Thyroid gland (tissue), 4 donors: ENCODE data around the gene EML1.

Source experiments
- CTCF ChIP-seq, 6 experiments: fragments of 200-600 bp in 3 of 6; fragments of 450-650 bp in 3 of 6; sonication (generic) in 3 of 6; IDR thresholded peaks; one replicate each; pipeline ENCODE4 v1.5.1; 2016 to 2019; ENCODE audit warnings: antibody characterized with exemption in 6 of 6, mild to moderate bottlenecking in 2 of 6, inconsistent platforms in 1 of 6, moderate library complexity in 1 of 6
- POLR2A ChIP-seq, 2 donors: fragments of 450-650 bp; IDR thresholded peaks; one replicate each; pipeline ENCODE4 v1.6.1; 2017; ENCODE audit warnings: antibody characterized with exemption in 2 of 2, mild to moderate bottlenecking in 2 of 2, moderate library complexity in 1 of 2

DNA sequence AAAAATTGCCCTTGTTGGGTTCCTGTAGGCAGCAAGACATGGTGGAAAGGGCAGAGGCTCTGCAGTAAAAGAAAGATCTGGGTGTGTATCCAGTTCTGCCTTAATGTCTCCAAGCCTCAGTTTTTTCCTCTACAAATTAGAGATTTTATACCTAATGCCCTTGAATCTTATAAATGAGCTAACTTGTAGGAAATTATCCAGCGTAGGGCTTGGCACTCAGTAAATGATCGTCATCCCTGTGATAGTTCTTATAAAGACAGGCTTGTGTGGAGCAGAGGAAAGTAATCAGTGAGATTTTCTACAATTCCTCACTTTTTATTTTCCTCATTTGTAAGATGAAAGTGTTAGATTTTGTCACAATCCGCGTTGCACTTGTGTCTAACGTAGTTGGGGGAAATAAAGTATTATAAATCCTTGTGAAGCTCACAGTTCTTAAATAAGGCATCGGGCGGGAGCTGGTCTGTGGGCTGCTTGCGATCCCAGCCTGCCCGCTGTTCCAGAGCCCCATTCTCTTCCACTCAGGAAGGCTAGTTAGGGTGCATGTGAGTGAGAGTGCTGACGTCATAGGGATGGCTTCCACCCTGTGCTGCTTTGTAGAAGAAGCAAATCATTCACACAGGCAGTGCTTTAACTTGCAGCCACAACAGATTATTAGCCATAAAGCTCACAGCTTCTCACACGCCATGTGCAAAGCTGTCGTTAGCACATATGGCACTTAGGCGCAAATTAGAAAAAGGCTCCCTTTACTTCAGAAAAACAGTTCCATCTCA is 87.6 kb downstream of the EML1 start:
- TF ChIP-seq POLR2A (IDR thresholded peaks at IDR 0.05) (no peak), CTCF (IDR thresholded peaks at IDR 0.05) (no peak)
